IMR-90 (cell line): Measurements from ENCODE around the gene GREB1L. TPM values are rescaled to one million over a fixed set of nuclear protein-coding genes. Genes with fewer than 3 reads are reported as not detected.

Source experiments
- ATAC-seq: fragments of 200-7000 bp; cut with Tn5 transposase; 2 replicates; pipeline ENCODE4 v1.9.1; 2020; ENCODE audit warnings: low read depth, mild to moderate bottlenecking, moderate library complexity
- BruUV-seq: library from RNA; stranded (reverse); fragments of 400-500 nt; replicated peaks from 2 replicates; lab custom pipeline; 2021; lab: Mats Ljungman, UMichigan
- CTCF ChIA-PET: fragments of 300-600 bp; formaldehyde crosslinking; extraction: SDS; loops from one replicate; lab custom pipeline; 2021; ENCODE audit warnings: antibody characterized with exemption; lab: Yijun Ruan, JAX
- POLR2A ChIA-PET: fragments of 300-600 bp; sonication (Branson Sonifier 250); formaldehyde crosslinking; loops from one replicate; lab custom pipeline; 2022; ENCODE audit warnings: antibody characterized with exemption; ENCODE audit not compliant: unreplicated experiment; lab: Charles Lee
- DNase-seq: peaks from one replicate; pipeline ENCODE4 v3.0.0; 2013
- H2AFZ ChIP-seq: replicated peaks from 2 replicates; pipeline ENCODE3; 2013; ENCODE audit warnings: low read length, mild to moderate bottlenecking; ENCODE audit not compliant: poor library complexity
- H2AK5ac ChIP-seq: 2 replicates; pipeline ENCODE4 v1.6.1; 2013; ENCODE audit warnings: low read depth, low read length, inconsistent platforms
- H2AK9ac ChIP-seq: replicated peaks from 2 replicates; pipeline ENCODE3; 2013; ENCODE audit warnings: mild to moderate bottlenecking, low read depth, low read length, moderate library complexity; ENCODE audit not compliant: poor library complexity
- H2BK120ac ChIP-seq: 2 replicates; pipeline ENCODE4 v1.6.1; 2013; ENCODE audit warnings: low read depth, low read length, inconsistent platforms
- H2BK15ac ChIP-seq: 3 replicates; pipeline ENCODE4 v1.6.1; 2013; ENCODE audit warnings: low read depth, low read length, inconsistent platforms
- H2BK20ac ChIP-seq: 2 replicates; pipeline ENCODE4 v1.6.1; 2013; ENCODE audit warnings: low read depth, mild to moderate bottlenecking, inconsistent platforms, low read length, moderate library complexity
- H2BK5ac ChIP-seq: 2 replicates; pipeline ENCODE4 v1.6.1; 2013; ENCODE audit warnings: mild to moderate bottlenecking, low read depth, low read length, inconsistent platforms; ENCODE audit not compliant: poor library complexity, severe bottlenecking
- H3K14ac ChIP-seq: replicated peaks from 2 replicates; pipeline ENCODE4 v1.6.1; 2013; ENCODE audit warnings: low read depth, low read length, inconsistent platforms
- H3K18ac ChIP-seq: 2 replicates; pipeline ENCODE4 v1.6.1; 2013; ENCODE audit warnings: low read depth, low read length, control low read depth
- H3K23ac ChIP-seq: 2 replicates; pipeline ENCODE4 v1.6.1; 2013; ENCODE audit warnings: low read depth, low read length, inconsistent platforms
- H3K27ac ChIP-seq: 2 replicates; pipeline ENCODE4 v1.5.1; 2013; ENCODE audit warnings: mild to moderate bottlenecking, control low read depth, low read length; ENCODE audit not compliant: insufficient read depth
- H3K27me3 ChIP-seq: 2 replicates; pipeline ENCODE4 v1.6.1; 2013; ENCODE audit warnings: low read length; ENCODE audit not compliant: control insufficient read depth, insufficient read depth
- H3K36me3 ChIP-seq: 2 replicates; pipeline ENCODE4 v1.6.1; 2013; ENCODE audit warnings: low read length, mixed read lengths; ENCODE audit not compliant: control insufficient read depth, insufficient read depth
- H3K4ac ChIP-seq: 2 replicates; pipeline ENCODE4 v1.6.1; 2013; ENCODE audit warnings: low read depth, low read length, inconsistent platforms
- H3K4me1 ChIP-seq: 2 replicates; pipeline ENCODE4 v1.6.1; 2013; ENCODE audit warnings: low read length, mixed read lengths; ENCODE audit not compliant: control insufficient read depth, insufficient read depth
- H3K4me2 ChIP-seq: 2 replicates; pipeline ENCODE4 v1.6.1; 2013; ENCODE audit warnings: low read depth, mild to moderate bottlenecking, control low read depth, low read length, moderate library complexity
- H3K4me3 ChIP-seq: 2 replicates; pipeline ENCODE4 v1.5.1; 2013; ENCODE audit warnings: low read depth, mild to moderate bottlenecking, control low read depth, low read length, moderate library complexity; ENCODE audit not compliant: insufficient read depth
- H3K56ac ChIP-seq: 2 replicates; pipeline ENCODE4 v1.6.1; 2013; ENCODE audit warnings: low read length, inconsistent platforms; ENCODE audit not compliant: insufficient read depth; ENCODE audit errors: extremely low read depth
- H3K79me1 ChIP-seq, 2 experiments: 2 replicates each; pipeline ENCODE4 v1.6.1; 2013; ENCODE audit warnings: low read length in 2 of 2, inconsistent platforms in 1 of 2, low read depth in 1 of 2
- H3K9ac ChIP-seq: 2 replicates; pipeline ENCODE4 v1.6.1; 2013; ENCODE audit warnings: low read depth, low read length, control low read depth
- H3K9me1 ChIP-seq: 2 replicates; pipeline ENCODE4 v1.6.1; 2013; ENCODE audit warnings: low read length, inconsistent platforms; ENCODE audit not compliant: insufficient read depth
- H3K9me3 ChIP-seq: 2 replicates; pipeline ENCODE4 v1.6.1; 2013; ENCODE audit warnings: low read length; ENCODE audit not compliant: control insufficient read depth, insufficient read depth
- H4K20me1 ChIP-seq: 2 replicates; pipeline ENCODE4 v1.6.1; 2013; ENCODE audit warnings: low read length, inconsistent platforms; ENCODE audit not compliant: insufficient read depth
- H4K5ac ChIP-seq: 2 replicates; pipeline ENCODE4 v1.6.1; 2013; ENCODE audit warnings: mild to moderate bottlenecking, low read depth, low read length, control low read depth
- H4K8ac ChIP-seq, 2 experiments: 2 replicates each; pipeline ENCODE4 v1.6.1; 2013; ENCODE audit warnings: low read depth in 2 of 2, low read length in 2 of 2, control low read depth in 1 of 2, inconsistent platforms in 1 of 2
- H4K91ac ChIP-seq: 2 replicates; pipeline ENCODE4 v1.6.1; 2013; ENCODE audit warnings: low read depth, low read length, inconsistent platforms; ENCODE audit not compliant: insufficient read depth
- BHLHE40 ChIP-seq: fragments of 150-350 bp; IDR thresholded peaks from 2 replicates; pipeline ENCODE4 v1.6.1; 2016; ENCODE audit warnings: mild to moderate bottlenecking, low read depth, low read length
- CEBPB ChIP-seq: IDR thresholded peaks from 2 replicates; pipeline ENCODE4 v1.6.1; 2012; ENCODE audit warnings: low read depth, low read length, improper control_type of control experiment
- MAFK ChIP-seq: IDR thresholded peaks from 2 replicates; pipeline ENCODE4 v1.6.1; 2012; ENCODE audit warnings: low read depth, low read length, improper control_type of control experiment
- MAZ ChIP-seq: IDR thresholded peaks from 2 replicates; pipeline ENCODE4 v1.6.1; 2012; ENCODE audit warnings: low read depth, mild to moderate bottlenecking, low read length, improper control_type of control experiment, moderate library complexity, borderline replicate concordance
- NFE2L2 ChIP-seq: fragments of 150-350 bp; IDR thresholded peaks from 2 replicates; pipeline ENCODE4 v1.6.1; 2016; ENCODE audit warnings: low read depth, mild to moderate bottlenecking, low read length
- POLR2A ChIP-seq: IDR thresholded peaks from 2 replicates; pipeline ENCODE4 v1.6.1; 2012; ENCODE audit warnings: mild to moderate bottlenecking, low read depth, low read length
- RAD21 ChIP-seq: IDR thresholded peaks from 2 replicates; pipeline ENCODE4 v1.6.1; 2012; ENCODE audit warnings: low read length, improper control_type of control experiment
- SMC3 ChIP-seq: fragments of 150-350 bp; IDR thresholded peaks from 2 replicates; pipeline ENCODE4 v1.6.1; 2016; ENCODE audit warnings: low read depth, mild to moderate bottlenecking, antibody characterized with exemption, low read length, moderate library complexity
- USF2 ChIP-seq: fragments of 150-350 bp; IDR thresholded peaks from 2 replicates; pipeline ENCODE4 v1.6.1; 2017; ENCODE audit warnings: mild to moderate bottlenecking, antibody characterized with exemption, low read length, low read depth
- WGBS, 2 experiments: methylation state at CpG; one replicate each; pipeline versions ENCODE4 v1.1.5 to v1.1.7; 2013; ENCODE audit warnings: missing lambda C conversion rate in 2 of 2; ENCODE audit not compliant: insufficient read length in 1 of 2; ENCODE audit errors: extremely low coverage in 2 of 2; 5-methylcytosine and 5-hydroxymethylcytosine counted together
- dilution Hi-C: fragments of 300-500 bp; cut with HindIII; formaldehyde crosslinking; loops from one replicate; pipeline ENCODE4 v1.14.3; 2018; ENCODE audit warnings: low sequenced_read_pairs; ENCODE audit not compliant: unreplicated experiment
- in situ Hi-C: fragments of 300-500 bp; cut with MboI; formaldehyde crosslinking; loops from 3 replicates; pipeline ENCODE4 v1.14.3; 2019; ENCODE audit warnings: low sequenced_read_pairs, inconsistent platforms, mixed read lengths
- intact Hi-C: fragments of 100-400 bp; cut with micrococcal nuclease; formaldehyde crosslinking; loops from 2 replicates; pipeline ENCODE4 v1.10.0; 2022
- polyA plus RNA-seq, 3 experiments: library from polyadenylated mRNA; depleted of rRNA; stranded (reverse); fragments of >200 nt; gene quantifications; 2 replicates each; pipeline ENCODE4 v1.2.3, GENCODE V29; 2012; ENCODE audit warnings: low replicate concordance in 1 of 3
- total RNA-seq: library from RNA; depleted of rRNA; stranded (reverse); fragments of >200 nt; gene quantifications from 2 replicates; pipeline ENCODE4 v1.2.3, GENCODE V29; 2012
- TF ChIP-seq, protein P1 (sequence below): fragments of 150-350 bp; IDR thresholded peaks from 2 replicates; pipeline ENCODE4 v1.6.1; 2016; ENCODE audit warnings: low read depth, mild to moderate bottlenecking, low read length, moderate library complexity, borderline replicate concordance

Gene GREB1L
- total and polyA plus RNA-seq, 2 of the 4 experiments (the other 2 are of a cell fraction), result under 0.01 to 0.02 TPM

GRCh38 chr18:21341141-21341540 lies 99.1 kb downstream of the GREB1L start:
- Histone ChIP-seq H3K9me3 (no peaks in the 10 kb centered on the region), H4K8ac (no peak overlapping the region), H3K18ac (no peak overlapping the region), H3K27me3 (peaks cover 10% of the 10 kb centered on the region), H4K91ac (no peak overlapping the region), H3K36me3 (no peaks in the 10 kb centered on the region), H3K14ac (no peak overlapping the region), H3K4me3 (no peak overlapping the region), H3K4me2 (no peak overlapping the region), H2AK5ac (no peak overlapping the region), H3K9ac (no peak overlapping the region), H2AK9ac (no peak overlapping the region), H3K4me1 (no peaks in the 10 kb centered on the region), H4K5ac (no peak overlapping the region), H3K56ac (no peak overlapping the region), H3K9me1 (no peaks in the 10 kb centered on the region), H3K27ac (no peak overlapping the region), H2BK120ac (no peak overlapping the region), H3K23ac (no peak overlapping the region), H3K4ac (no peak overlapping the region), H2AFZ (no peak overlapping the region), H4K20me1 (no peaks in the 10 kb centered on the region), H2BK15ac (no peak overlapping the region), H2BK20ac (no peak overlapping the region), H2BK5ac (no peak overlapping the region), H3K79me1 (no peaks in the 10 kb centered on the region)
- WGBS, 2 experiments, result no CpG with 5 or more reads among the region's 2 CpGs
- in situ Hi-C loops, result no loop called here
- DNase-seq, result no peak
- intact Hi-C loops, result no loop called here
- no TSS peak for BruUV-seq
- TF ChIP-seq USF2, result no peak
- TF ChIP-seq RAD21, result no peak
- TF ChIP-seq, protein P1, sequence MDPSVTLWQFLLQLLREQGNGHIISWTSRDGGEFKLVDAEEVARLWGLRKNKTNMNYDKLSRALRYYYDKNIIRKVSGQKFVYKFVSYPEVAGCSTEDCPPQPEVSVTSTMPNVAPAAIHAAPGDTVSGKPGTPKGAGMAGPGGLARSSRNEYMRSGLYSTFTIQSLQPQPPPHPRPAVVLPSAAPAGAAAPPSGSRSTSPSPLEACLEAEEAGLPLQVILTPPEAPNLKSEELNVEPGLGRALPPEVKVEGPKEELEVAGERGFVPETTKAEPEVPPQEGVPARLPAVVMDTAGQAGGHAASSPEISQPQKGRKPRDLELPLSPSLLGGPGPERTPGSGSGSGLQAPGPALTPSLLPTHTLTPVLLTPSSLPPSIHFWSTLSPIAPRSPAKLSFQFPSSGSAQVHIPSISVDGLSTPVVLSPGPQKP, result no peak
- TF ChIP-seq BHLHE40, result no peak
- TF ChIP-seq MAFK, result no peak
- no peak for TF ChIP-seq NFE2L2
- TF ChIP-seq POLR2A, result no peak
- TF ChIP-seq MAZ, result no peak
- TF ChIP-seq CEBPB, result no peak
- no peak for TF ChIP-seq SMC3
- dilution Hi-C loops, result no loop called here
- POLR2A ChIA-PET, result no interaction called here
- CTCF ChIA-PET, result no interaction called here
- no peak for ATAC-seq
